IgD-negative memory B cell (primary cell): ENCODE results near the gene C10orf143. TPM values are rescaled to one million over a fixed set of nuclear protein-coding genes. Genes with fewer than 3 reads are reported as not detected.

Experiments used
- H3K27ac Mint-ChIP-seq, 3 donors: one replicate each; pipeline ENCODE4 v1.8.0; 2020 to 2022; ENCODE audit warnings: mild to moderate bottlenecking in 3 of 3, mixed read lengths in 3 of 3, moderate library complexity in 1 of 3
- H3K27me3 Mint-ChIP-seq: one replicate; pipeline ENCODE4 v1.8.0; 2021; ENCODE audit warnings: mixed read lengths
- H3K36me3 Mint-ChIP-seq: one replicate; pipeline ENCODE4 v1.8.0; 2020; ENCODE audit warnings: mild to moderate bottlenecking, mixed read lengths
- H3K4me1 Mint-ChIP-seq, 3 donors: one replicate each; pipeline ENCODE4 v1.8.0; 2020 to 2022; ENCODE audit warnings: mixed read lengths in 3 of 3, mild to moderate bottlenecking in 1 of 3
- H3K4me3 Mint-ChIP-seq, 4 donors: one replicate each; pipeline ENCODE4 v1.8.0; 2020 to 2022; ENCODE audit warnings: mild to moderate bottlenecking in 4 of 4, mixed read lengths in 4 of 4, moderate library complexity in 3 of 4
- H3K9me3 Mint-ChIP-seq, 3 donors: one replicate each; pipeline ENCODE4 v1.8.0; 2020 to 2021; ENCODE audit warnings: mixed read lengths in 3 of 3, mild to moderate bottlenecking in 1 of 3
- polyA plus RNA-seq: library from polyadenylated mRNA; unstranded; fragments of 300-500 nt; fragmentation: Illumina TruSeq; gene quantifications from one replicate; pipeline ENCODE4 v1.2.3, GENCODE V29; 2021

Gene C10orf143
- polyA plus RNA-seq, 1 donor from 2014 or later = 21.1 TPM

DNA sequence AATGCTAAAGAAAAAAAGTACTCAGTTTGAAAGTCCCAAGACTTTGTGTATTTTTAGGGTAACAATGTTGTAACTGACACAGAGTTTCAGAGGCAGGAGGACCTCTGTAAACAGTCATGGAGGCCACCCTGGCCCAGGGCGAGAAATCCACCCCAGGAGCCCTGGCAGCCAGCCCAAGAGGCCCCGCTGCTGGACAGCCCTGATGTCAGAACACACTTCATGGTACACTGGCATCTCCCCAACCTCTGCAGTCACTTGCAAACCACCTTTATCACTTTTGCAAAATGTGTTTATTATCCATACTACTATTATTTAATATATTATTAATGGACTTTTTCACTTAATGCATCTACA, 30.2 kb downstream of the C10orf143 start:
- H3K4me3 Mint-ChIP-seq = no peak overlapping the region
- no peaks in the 10 kb centered on the region for H3K4me1 Mint-ChIP-seq
- peaks cover 11% of the 10 kb centered on the region for H3K36me3 Mint-ChIP-seq
- H3K9me3 Mint-ChIP-seq = peaks cover 0 to 7% (median 6%) of the 10 kb centered on the region in 3 donors
- H3K27me3 Mint-ChIP-seq = no peaks in the 10 kb centered on the region
- H3K27ac Mint-ChIP-seq = no peak overlapping the region

DNA sequence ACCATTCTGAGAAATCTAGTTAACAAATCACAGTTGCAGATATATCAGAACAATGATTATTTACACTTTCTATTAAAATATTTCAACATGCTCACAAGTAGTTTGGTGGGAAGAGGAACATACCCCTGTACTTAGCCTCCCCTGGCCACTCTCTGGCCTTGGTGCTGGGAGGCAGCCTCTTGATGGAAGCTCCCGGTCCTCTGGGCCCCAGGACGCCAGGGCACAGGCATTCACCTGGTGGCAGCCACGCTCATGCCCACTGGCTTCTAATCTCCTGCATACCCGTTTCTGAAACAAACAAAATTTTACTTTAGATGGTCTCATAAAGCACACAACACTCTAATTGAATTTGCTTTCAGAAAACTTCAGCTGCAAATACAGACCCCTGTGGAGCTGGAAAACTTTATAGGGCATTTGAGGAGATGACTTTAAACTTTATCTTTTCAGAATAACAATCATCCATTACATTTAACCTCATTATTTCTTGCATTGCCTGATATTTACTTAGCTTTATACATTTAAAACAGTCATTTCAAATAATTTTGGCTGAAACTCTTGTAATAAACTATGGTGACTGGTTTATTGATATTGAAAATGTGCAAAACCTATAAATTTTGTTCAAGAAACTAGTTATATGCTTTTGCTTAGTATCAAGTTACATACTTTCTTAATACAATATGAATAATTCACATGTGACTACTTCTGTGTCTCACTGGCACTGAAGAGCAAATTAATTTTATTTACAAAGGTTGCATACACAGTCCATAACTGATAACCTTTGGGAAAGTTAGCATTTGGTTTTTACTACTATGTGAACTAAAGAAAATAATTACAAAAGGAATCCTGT, 30.8 kb downstream of the C10orf143 start:
- Mint-ChIP-seq H3K27ac (no peak overlapping the region), H3K27me3 (no peaks in the 10 kb centered on the region), H3K36me3 (peaks cover 12% of the 10 kb centered on the region), H3K4me3 (no peak overlapping the region), H3K9me3 (peaks cover 0 to 7% (median 6%) of the 10 kb centered on the region in 3 donors), H3K4me1 (no peaks in the 10 kb centered on the region)

DNA sequence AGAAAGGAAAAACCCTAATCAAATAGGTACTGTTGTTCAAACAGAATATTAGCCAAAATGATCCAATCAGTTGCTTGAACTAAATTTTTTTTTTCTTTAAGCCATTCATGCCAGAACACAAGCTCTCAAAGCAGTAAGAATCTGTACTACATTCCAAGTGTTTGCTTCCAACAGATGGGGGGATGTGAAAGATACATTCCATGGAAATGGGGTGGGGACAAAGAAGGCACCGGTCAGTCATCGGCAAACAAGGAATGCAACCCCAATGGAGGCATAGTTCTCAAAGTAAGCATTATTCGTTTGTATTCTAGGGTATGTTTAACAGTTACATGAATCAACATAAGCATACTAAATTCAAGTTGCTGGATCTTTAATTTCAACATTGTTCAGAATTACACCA, 32.5 kb downstream of the C10orf143 start:
- no peaks in the 10 kb centered on the region for H3K27me3 Mint-ChIP-seq
- H3K4me1 Mint-ChIP-seq = no peaks in the 10 kb centered on the region
- H3K9me3 Mint-ChIP-seq = peaks cover 0 to 3% (median under 1%) of the 10 kb centered on the region in 3 donors
- peak overlapping the region in 1 of 3 donors; percentile 20 for H3K27ac Mint-ChIP-seq
- H3K36me3 Mint-ChIP-seq = peaks cover 21% of the 10 kb centered on the region
- H3K4me3 Mint-ChIP-seq = no peak overlapping the region

DNA sequence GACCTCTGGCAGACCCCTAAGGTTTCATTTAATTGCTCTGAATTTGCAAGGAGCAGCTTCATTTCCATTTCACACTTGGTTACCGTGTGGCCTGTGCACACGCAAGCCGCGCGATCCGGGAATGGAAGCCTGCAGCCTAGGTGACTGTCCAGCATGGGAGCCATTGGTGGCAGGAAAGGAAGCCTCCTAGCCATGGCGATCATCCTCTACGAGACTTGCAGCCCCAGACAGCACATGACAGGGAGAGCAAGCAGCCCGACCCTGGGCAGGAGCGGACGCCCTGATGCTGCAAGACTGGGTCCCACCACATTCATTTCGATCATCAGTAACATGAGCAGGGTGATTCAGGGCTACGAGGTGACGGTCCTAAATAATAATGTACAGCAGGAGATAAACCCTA, 33.9 kb downstream of the C10orf143 start:
- no peak overlapping the region for H3K4me3 Mint-ChIP-seq
- peaks cover 23% of the 10 kb centered on the region for H3K36me3 Mint-ChIP-seq
- no peak overlapping the region for H3K27ac Mint-ChIP-seq
- peaks cover 0 to 6% (median 3%) of the 10 kb centered on the region in 3 donors for H3K9me3 Mint-ChIP-seq
- no peaks in the 10 kb centered on the region for H3K27me3 Mint-ChIP-seq
- H3K4me1 Mint-ChIP-seq = no peaks in the 10 kb centered on the region

DNA sequence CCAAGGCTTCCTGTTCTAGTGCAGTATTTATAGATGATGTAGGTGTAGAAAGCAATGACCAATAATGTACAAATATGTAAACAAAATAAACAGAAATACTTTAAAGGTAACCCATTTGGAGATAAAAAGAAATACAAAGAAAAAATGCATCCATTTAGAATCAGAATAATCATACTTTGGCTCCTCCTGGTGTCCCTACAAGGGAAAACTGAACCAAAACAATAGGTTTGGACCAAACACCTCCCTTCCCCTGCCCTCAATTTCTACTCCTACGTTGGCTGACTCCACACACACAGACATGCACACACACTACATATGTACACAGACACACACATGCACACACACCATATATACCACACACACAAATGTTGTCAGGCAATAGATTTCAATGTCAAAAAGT, 36.0 kb downstream of the C10orf143 start:
- no peaks in the 10 kb centered on the region for H3K4me1 Mint-ChIP-seq
- peaks cover 0 to 6% (median 0%) of the 10 kb centered on the region in 3 donors for H3K9me3 Mint-ChIP-seq
- H3K27ac Mint-ChIP-seq = no peak overlapping the region
- peaks cover 18% of the 10 kb centered on the region for H3K36me3 Mint-ChIP-seq
- no peak overlapping the region for H3K4me3 Mint-ChIP-seq
- H3K27me3 Mint-ChIP-seq = no peaks in the 10 kb centered on the region

DNA sequence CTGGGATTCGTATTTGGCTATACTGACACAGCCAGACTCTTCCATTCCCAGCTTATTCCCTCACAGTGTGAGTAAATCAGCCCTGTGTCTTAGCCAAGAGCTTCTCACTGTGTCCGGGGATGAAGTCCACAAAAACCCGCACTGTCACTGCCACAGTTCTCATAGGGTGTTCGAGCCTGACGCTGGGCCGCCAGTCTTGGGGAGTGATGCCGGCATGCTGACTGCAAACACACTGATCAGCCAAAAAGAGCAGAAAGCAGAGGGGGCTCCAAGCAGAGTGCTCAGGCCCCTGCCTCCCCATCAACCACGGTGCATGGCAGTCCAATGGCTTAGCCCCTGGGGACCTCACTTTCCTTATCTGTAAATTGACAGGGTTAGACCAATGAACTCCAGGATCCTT, 36.7 kb downstream of the C10orf143 start:
- H3K9me3 Mint-ChIP-seq = peaks cover 0 to 6% (median 0%) of the 10 kb centered on the region in 3 donors
- H3K4me3 Mint-ChIP-seq = peak overlapping the region in 1 of 4 donors; percentile 42

DNA sequence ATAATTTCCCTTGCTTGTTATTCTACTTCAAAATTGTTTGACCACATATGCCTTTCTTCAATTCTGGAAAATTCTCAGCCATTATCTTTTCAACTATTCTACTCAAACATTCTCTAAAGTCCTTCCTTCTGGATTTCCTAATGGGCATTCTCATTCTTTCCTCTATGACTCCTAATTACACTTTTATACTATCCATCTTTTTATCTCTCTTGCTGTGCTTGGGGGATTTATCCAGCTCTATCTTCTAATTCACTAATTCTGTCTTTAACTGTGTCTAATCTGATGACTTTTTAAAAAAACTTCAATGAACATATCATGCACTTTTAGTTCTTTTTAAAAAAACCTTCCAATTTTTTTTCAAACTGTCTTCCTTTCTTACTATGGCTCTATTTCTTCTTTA, 38.4 kb downstream of the C10orf143 start:
- no peak overlapping the region for H3K27ac Mint-ChIP-seq
- H3K36me3 Mint-ChIP-seq = peaks cover 21% of the 10 kb centered on the region
- H3K27me3 Mint-ChIP-seq = no peaks in the 10 kb centered on the region
- no peaks in the 10 kb centered on the region for H3K4me1 Mint-ChIP-seq
- no peak overlapping the region for H3K4me3 Mint-ChIP-seq
- H3K9me3 Mint-ChIP-seq = peaks cover 0 to 6% (median 0%) of the 10 kb centered on the region in 3 donors

More for the DNA sequence above, 36.7 kb downstream of the C10orf143 start:
- Mint-ChIP-seq H3K27me3 (no peaks in the 10 kb centered on the region), H3K4me1 (no peaks in the 10 kb centered on the region), H3K36me3 (peaks cover 16% of the 10 kb centered on the region), H3K27ac (no peak overlapping the region)

DNA sequence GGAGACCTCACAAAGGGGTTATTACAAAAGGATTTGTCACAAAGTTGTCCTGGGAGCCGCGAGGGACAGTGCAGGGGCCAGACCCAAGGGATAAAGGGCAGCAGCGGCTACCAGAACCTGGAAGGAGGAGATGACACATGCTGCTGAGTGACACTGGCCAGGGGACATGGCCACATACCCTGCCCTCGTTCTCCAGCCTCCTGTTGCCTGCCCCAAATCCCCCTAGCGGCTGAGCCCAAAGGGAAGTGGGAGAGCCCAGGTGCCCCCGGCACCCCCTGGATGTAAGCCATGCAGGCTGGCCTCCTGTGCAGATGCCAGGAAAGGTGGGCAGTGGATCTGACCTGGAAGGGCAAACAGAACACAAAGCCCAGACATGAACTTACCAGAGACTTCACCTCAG, 42.7 kb downstream of the C10orf143 start:
- Mint-ChIP-seq H3K9me3 (peaks cover 0 to 6% (median 0%) of the 10 kb centered on the region in 3 donors), H3K4me3 (no peak overlapping the region), H3K27ac (no peak overlapping the region), H3K27me3 (no peaks in the 10 kb centered on the region), H3K36me3 (peaks cover 10% of the 10 kb centered on the region), H3K4me1 (no peaks in the 10 kb centered on the region)

DNA sequence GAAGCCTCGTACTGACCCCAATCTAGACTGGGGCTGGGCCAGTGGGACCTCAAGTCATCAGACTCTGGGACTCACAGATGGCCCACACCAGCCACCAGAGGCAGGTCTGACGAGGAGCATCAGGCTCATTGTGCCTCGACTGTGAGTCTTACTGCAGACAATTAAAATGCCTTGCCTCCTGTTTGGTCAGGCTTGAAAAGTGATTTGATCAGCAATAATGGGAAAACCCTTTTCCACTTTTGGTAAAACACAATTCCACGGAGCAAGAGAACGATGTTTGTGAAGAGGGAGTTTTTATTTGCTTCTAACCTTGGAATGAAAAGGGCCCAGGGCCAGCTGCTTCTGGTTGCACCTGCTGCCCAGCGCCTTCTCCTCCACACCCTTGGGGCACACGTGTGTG, 43.9 kb downstream of the C10orf143 start:
- no peaks in the 10 kb centered on the region for H3K9me3 Mint-ChIP-seq
- no peaks in the 10 kb centered on the region for H3K27me3 Mint-ChIP-seq
- H3K4me1 Mint-ChIP-seq = no peaks in the 10 kb centered on the region
- H3K27ac Mint-ChIP-seq = no peak overlapping the region
- H3K4me3 Mint-ChIP-seq = no peak overlapping the region
- peaks cover 7% of the 10 kb centered on the region for H3K36me3 Mint-ChIP-seq

DNA sequence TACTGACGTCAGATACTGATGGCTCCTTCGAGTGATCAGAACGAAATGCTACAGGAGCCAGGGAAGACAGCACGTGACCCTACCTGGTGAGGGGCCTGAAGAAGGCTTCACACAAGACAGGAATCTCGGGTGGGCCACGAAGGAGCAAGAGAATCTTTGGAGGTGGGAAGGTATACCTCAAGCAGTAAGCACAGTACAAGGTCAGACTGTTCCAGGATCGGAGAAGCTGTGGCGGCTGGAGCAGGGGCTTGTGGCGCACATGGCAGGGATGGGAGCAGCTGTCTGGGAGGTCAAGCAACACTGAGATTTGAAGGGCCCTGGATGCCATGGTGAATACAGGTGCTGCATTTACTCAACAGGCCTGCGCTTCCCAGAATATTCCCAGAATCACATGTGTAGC, 45.4 kb downstream of the C10orf143 start:
- H3K36me3 Mint-ChIP-seq = peaks cover 7% of the 10 kb centered on the region
- H3K27ac Mint-ChIP-seq = peak overlapping the region in 1 of 3 donors; percentile 63
- no peak overlapping the region for H3K4me3 Mint-ChIP-seq
- H3K27me3 Mint-ChIP-seq = no peaks in the 10 kb centered on the region
- no peaks in the 10 kb centered on the region for H3K9me3 Mint-ChIP-seq
- no peaks in the 10 kb centered on the region for H3K4me1 Mint-ChIP-seq

DNA sequence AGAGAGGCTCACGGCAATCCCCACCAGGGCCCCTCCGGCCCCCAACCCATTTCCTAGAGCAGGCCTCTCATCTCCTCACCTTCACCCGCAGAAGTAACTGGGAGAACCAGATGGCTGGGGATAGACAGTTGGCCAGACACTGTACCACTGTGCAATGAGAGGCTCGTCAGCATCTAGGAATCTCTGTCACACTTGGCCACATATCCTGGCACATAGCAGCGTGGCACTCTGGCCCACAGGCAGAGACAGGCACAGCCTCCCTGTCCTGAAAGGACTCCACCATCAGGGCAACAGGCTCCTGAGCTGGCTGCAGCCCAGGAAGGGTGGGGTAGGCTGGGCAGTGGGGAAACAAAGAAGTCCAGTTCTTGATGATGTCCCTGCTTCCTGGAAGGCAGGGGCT, 45.8 kb downstream of the C10orf143 start:
- no peak overlapping the region for H3K4me3 Mint-ChIP-seq
- no peaks in the 10 kb centered on the region for H3K9me3 Mint-ChIP-seq
- H3K4me1 Mint-ChIP-seq = no peaks in the 10 kb centered on the region
- H3K36me3 Mint-ChIP-seq = peaks cover 7% of the 10 kb centered on the region
- peak overlapping the region in 1 of 3 donors; percentile 63 for H3K27ac Mint-ChIP-seq
- H3K27me3 Mint-ChIP-seq = no peaks in the 10 kb centered on the region

DNA sequence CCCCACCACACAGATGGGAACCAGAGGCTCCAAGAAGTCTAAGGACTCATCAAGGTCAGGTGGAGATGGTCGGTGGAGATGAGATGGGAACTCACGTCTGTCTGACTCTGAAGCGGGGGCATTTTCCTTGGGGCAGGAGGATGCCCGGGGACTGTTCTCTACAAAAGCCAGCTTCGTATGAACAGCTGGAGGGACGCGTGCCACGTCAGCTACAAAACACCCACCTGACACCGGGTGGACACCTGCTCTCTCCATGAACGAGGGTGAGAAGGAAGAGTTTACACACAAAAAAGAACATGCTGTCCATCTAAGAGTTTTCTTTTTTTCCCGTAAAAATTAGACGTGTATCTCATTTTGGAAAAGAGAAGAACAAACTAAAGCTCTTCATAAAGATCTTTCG, 47.7 kb downstream of the C10orf143 start:
- Mint-ChIP-seq H3K4me1 (no peaks in the 10 kb centered on the region), H3K36me3 (peaks cover 10% of the 10 kb centered on the region), H3K4me3 (no peak overlapping the region), H3K27ac (no peak overlapping the region), H3K27me3 (no peaks in the 10 kb centered on the region), H3K9me3 (no peaks in the 10 kb centered on the region)

DNA sequence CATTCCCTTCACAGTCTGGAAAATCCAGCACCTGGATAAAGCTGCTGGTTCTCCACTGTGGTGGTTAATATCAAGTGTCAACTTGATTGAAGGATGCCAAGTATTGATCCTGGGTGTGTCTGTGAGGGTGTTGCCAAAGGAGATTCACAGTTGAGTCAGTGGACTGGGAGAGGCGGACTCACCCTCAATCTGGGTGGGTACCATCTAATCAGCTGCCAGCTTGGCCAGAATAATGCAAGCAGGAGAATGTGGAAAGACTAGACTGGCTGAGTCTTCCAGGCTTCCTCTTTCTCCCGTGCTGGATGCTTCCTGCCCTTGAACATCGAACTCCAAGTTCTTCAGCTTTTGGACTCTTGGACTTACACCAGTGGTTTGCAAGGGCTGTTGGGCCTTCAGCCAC, 48.4 kb downstream of the C10orf143 start:
- peaks cover 5% of the 10 kb centered on the region for H3K36me3 Mint-ChIP-seq
- no peaks in the 10 kb centered on the region for H3K4me1 Mint-ChIP-seq
- no peak overlapping the region for H3K27ac Mint-ChIP-seq
- no peaks in the 10 kb centered on the region for H3K27me3 Mint-ChIP-seq
- H3K9me3 Mint-ChIP-seq = no peaks in the 10 kb centered on the region
- no peak overlapping the region for H3K4me3 Mint-ChIP-seq

DNA sequence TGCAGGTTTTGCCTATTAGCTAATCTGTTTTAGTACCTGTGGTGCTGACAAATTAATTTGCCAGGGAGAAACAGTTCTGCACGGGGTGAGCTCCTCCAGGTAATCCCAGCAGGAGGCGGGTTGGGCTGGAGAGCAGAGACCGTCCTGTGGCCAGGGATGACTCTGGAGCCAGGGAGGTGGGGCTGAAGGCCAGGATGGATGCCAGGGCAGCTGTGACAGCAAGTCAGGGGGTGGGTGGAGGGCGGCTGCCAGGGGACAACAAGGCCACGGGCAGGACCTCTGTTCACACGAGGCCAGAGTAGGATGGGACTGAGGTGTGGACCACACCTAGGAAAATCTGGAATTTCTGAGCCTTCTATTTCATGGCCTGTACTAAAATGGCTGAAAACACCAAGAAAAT, 48.9 kb downstream of the C10orf143 start:
- H3K9me3 Mint-ChIP-seq = no peaks in the 10 kb centered on the region
- H3K4me3 Mint-ChIP-seq = no peak overlapping the region
- no peaks in the 10 kb centered on the region for H3K4me1 Mint-ChIP-seq
- peaks cover 5% of the 10 kb centered on the region for H3K36me3 Mint-ChIP-seq
- no peaks in the 10 kb centered on the region for H3K27me3 Mint-ChIP-seq
- H3K27ac Mint-ChIP-seq = no peak overlapping the region

DNA sequence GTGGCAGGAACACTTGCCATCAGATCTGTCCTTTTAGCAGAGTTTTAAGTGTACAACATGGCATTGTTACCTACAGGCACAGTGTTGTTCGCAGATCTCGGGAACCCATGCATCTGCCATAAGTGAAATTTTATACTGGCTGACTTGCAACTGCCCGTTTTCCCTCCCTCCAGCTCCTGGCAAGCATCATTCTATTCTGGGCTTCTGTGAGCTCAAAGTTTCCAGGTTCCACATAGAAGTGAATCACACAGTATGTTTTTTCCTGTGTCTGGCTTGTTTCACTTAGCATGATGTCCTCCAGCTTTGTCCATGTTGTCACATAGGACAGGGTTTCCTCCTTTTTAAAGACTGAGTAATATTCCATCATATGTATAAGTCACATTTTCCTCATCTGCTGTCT, 56.6 kb downstream of the C10orf143 start:
- H3K27ac Mint-ChIP-seq = no peak overlapping the region
- no peak overlapping the region for H3K4me3 Mint-ChIP-seq
- no peaks in the 10 kb centered on the region for H3K27me3 Mint-ChIP-seq
- peaks cover 2% of the 10 kb centered on the region for H3K36me3 Mint-ChIP-seq
- H3K4me1 Mint-ChIP-seq = no peaks in the 10 kb centered on the region
- peaks cover 0 to 2% (median 0%) of the 10 kb centered on the region in 3 donors for H3K9me3 Mint-ChIP-seq

DNA sequence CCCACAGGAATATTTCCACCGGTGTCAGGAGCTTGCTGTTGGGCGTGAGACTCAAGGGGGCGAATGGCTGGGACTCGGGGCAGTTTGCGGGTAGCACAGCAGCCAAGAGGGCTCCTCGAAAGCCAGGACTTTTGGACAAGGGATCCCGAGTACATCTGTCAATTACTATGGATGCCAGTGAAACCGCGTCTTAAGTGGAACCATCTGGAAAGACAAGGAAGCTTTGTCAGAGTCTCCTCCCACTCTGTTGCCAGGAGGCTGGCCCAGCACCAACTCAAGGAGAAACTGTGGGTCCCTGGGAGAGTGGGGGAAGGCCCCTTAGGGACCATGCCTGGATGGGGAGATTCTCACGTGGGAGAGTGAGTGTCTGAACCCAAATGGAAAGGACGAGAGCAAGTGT, 57.1 kb downstream of the C10orf143 start:
- Mint-ChIP-seq H3K36me3 (peaks cover 2% of the 10 kb centered on the region), H3K4me3 (no peak overlapping the region), H3K27me3 (no peaks in the 10 kb centered on the region), H3K4me1 (no peaks in the 10 kb centered on the region), H3K9me3 (peaks cover 0 to 2% (median 0%) of the 10 kb centered on the region in 3 donors), H3K27ac (no peak overlapping the region)
